Endothelial cell of umbilical vein (primary cell): ENCODE measurements around the gene CTSL.

Experiments used
- EZH2 ChIP-seq: IDR thresholded peaks from 2 replicates; pipeline ENCODE4 v1.6.1; 2012; ENCODE audit warnings: borderline replicate concordance, low read depth, mild to moderate bottlenecking, moderate library complexity, low read length, inconsistent platforms; ENCODE audit not compliant: severe bottlenecking
- GATA2 ChIP-seq: IDR thresholded peaks from 2 replicates; pipeline ENCODE4 v1.7.0; 2011; ENCODE audit warnings: low read depth, mild to moderate bottlenecking, moderate library complexity, mixed read lengths, low read length; ENCODE audit not compliant: insufficient read length, insufficient read depth
- MYC ChIP-seq: IDR thresholded peaks from one replicate; pipeline ENCODE4 v1.6.1; 2011; ENCODE audit warnings: mild to moderate bottlenecking, low read depth, low read length
- POLR2A ChIP-seq: IDR thresholded peaks from 2 replicates; pipeline ENCODE4 v1.6.1; 2012; ENCODE audit warnings: low read depth, mild to moderate bottlenecking, control low read depth, low read length
- POLR2AphosphoS5 ChIP-seq: IDR thresholded peaks from 2 replicates; pipeline ENCODE4 v1.6.1; 2012; ENCODE audit warnings: low read depth, mild to moderate bottlenecking, control low read depth, low read length, moderate library complexity; ENCODE audit not compliant: insufficient read depth
- TF ChIP-seq, protein P1 (sequence below), 2 donors: IDR thresholded peaks; 1 replicate in 1 of 2; 2 replicates in 1 of 2; pipeline ENCODE4 v1.5.1; 2011; ENCODE audit warnings: low read length in 2 of 2, mild to moderate bottlenecking in 2 of 2, moderate library complexity in 2 of 2, control low read depth in 1 of 2, inconsistent platforms in 1 of 2, low read depth in 1 of 2; ENCODE audit not compliant: insufficient read depth in 1 of 2; ENCODE audit errors: extremely low read depth in 1 of 2

GRCh38 chr9:87684627-87685219, 41.2 kb upstream of the CTSL start:
- no peak for TF ChIP-seq EZH2
- TF ChIP-seq, protein P1, sequence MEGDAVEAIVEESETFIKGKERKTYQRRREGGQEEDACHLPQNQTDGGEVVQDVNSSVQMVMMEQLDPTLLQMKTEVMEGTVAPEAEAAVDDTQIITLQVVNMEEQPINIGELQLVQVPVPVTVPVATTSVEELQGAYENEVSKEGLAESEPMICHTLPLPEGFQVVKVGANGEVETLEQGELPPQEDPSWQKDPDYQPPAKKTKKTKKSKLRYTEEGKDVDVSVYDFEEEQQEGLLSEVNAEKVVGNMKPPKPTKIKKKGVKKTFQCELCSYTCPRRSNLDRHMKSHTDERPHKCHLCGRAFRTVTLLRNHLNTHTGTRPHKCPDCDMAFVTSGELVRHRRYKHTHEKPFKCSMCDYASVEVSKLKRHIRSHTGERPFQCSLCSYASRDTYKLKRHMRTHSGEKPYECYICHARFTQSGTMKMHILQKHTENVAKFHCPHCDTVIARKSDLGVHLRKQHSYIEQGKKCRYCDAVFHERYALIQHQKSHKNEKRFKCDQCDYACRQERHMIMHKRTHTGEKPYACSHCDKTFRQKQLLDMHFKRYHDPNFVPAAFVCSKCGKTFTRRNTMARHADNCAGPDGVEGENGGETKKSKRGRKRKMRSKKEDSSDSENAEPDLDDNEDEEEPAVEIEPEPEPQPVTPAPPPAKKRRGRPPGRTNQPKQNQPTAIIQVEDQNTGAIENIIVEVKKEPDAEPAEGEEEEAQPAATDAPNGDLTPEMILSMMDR (IDR thresholded peaks at IDR 0.05; ENCODE audit: extremely low read depth in 1 of 2, insufficient read depth in 1 of 2, low read depth in 1 of 2, low read length in 2 of 2), result peak; percentile 60 to 77
- TF ChIP-seq POLR2AphosphoS5, result no peak
- TF ChIP-seq POLR2A, result no peak
- TF ChIP-seq GATA2, result no peak
- no peak for TF ChIP-seq MYC
